Stimulated activated naive CD8-positive, alpha-beta T cell treated with anti-CD3 and anti-CD28 coated beads, Interleukin-15, amount 100 ng/mL, for 72 hours (primary cell): ENCODE results near the gene KIAA1328.
"Not testable (repeated sequence)": the region's sequence is repeated elsewhere in the genome, so short reads cannot be mapped to it uniquely, and the experiment has no call there.

ENCODE experiments used
- ATAC-seq: fragments of 150-1000 bp; cut with Tn5 transposase; 2 replicates; pipeline ENCODE4 v1.10.0; 2021; ENCODE audit warnings: mild to moderate bottlenecking, moderate library complexity
- DNase-seq, 2 donors: peaks; one replicate each; pipeline ENCODE4 v3.0.0; 2021 to 2022
- H3K27ac Mint-ChIP-seq, 2 donors: one replicate each; pipeline ENCODE4 v1.8.0; 2022; ENCODE audit warnings: mild to moderate bottlenecking in 2 of 2, mixed read lengths in 2 of 2, moderate library complexity in 2 of 2
- H3K27me3 Mint-ChIP-seq: one replicate; pipeline ENCODE4 v1.8.0; 2022; ENCODE audit warnings: mixed read lengths
- H3K4me1 Mint-ChIP-seq: one replicate; pipeline ENCODE4 v1.8.0; 2022; ENCODE audit warnings: mild to moderate bottlenecking, mixed read lengths
- H3K4me3 Mint-ChIP-seq, 2 donors: one replicate each; pipeline ENCODE4 v1.8.0; 2022; ENCODE audit warnings: mild to moderate bottlenecking in 2 of 2, mixed read lengths in 2 of 2, moderate library complexity in 1 of 2
- H3K9me3 Mint-ChIP-seq, 2 donors: one replicate each; pipeline ENCODE4 v1.8.0; 2022; ENCODE audit warnings: mixed read lengths in 2 of 2

The KIAA1328 gene

GRCh38 chr18:36813824-36814223 lies 15.1 kb upstream of the KIAA1328 start:
- Mint-ChIP-seq H3K4me3 (no peak overlapping the region), H3K9me3 (no peaks in the 10 kb centered on the region), H3K4me1 (peaks cover 6% of the 10 kb centered on the region), H3K27me3 (no peaks in the 10 kb centered on the region), H3K27ac (peak overlapping the region in 1 of 2 donors; percentile 36)
- DNase-seq (no peak), ATAC-seq (no peak)

GRCh38 chr18:36814994-36815393 lies 13.9 kb upstream of the KIAA1328 start:
- no peak overlapping the region for H3K4me3 Mint-ChIP-seq
- H3K9me3 Mint-ChIP-seq, result no peaks in the 10 kb centered on the region
- ATAC-seq, result no peak
- H3K4me1 Mint-ChIP-seq, result peaks cover 6% of the 10 kb centered on the region
- no peak for DNase-seq
- no peak overlapping the region for H3K27ac Mint-ChIP-seq
- no peaks in the 10 kb centered on the region for H3K27me3 Mint-ChIP-seq

- not testable (repeated sequence) for DNase-seq, H3K4me1 Mint-ChIP-seq, H3K4me3 Mint-ChIP-seq, ATAC-seq, H3K9me3 Mint-ChIP-seq, H3K27me3 Mint-ChIP-seq
- H3K27ac Mint-ChIP-seq, result peak overlapping the region in 1 of 2 donors; percentile 17
Observed at GRCh38 chr18:36816096-36816495, 12.8 kb upstream of the KIAA1328 start.

GRCh38 chr18:36817039-36817438 lies 11.9 kb upstream of the KIAA1328 start:
- peaks cover 6% of the 10 kb centered on the region for H3K4me1 Mint-ChIP-seq
- no peaks in the 10 kb centered on the region for H3K27me3 Mint-ChIP-seq
- no peak overlapping the region for H3K27ac Mint-ChIP-seq
- DNase-seq, result no peak
- no peaks in the 10 kb centered on the region for H3K9me3 Mint-ChIP-seq
- H3K4me3 Mint-ChIP-seq, result no peak overlapping the region
- ATAC-seq, result no peak

GRCh38 chr18:36818652-36819051 lies 10.3 kb upstream of the KIAA1328 start:
- Mint-ChIP-seq H3K9me3 (no peaks in the 10 kb centered on the region), H3K4me3 (no peak overlapping the region), H3K27me3 (no peaks in the 10 kb centered on the region), H3K4me1 (peaks cover 3% of the 10 kb centered on the region), H3K27ac (no peak overlapping the region)
- DNase-seq, result no peak
- ATAC-seq, result no peak

GRCh38 chr18:36819621-36820020 lies 9.3 kb upstream of the KIAA1328 start:
- H3K27ac Mint-ChIP-seq, result no peak overlapping the region
- peaks cover 10% of the 10 kb centered on the region for H3K4me1 Mint-ChIP-seq
- no peaks in the 10 kb centered on the region for H3K27me3 Mint-ChIP-seq
- H3K4me3 Mint-ChIP-seq, result no peak overlapping the region
- ATAC-seq (no peak), DNase-seq (no peak)
- no peaks in the 10 kb centered on the region for H3K9me3 Mint-ChIP-seq

GRCh38 chr18:36821681-36822080 lies 7.2 kb upstream of the KIAA1328 start:
- H3K27ac Mint-ChIP-seq, result no peak overlapping the region
- DNase-seq (no peak), ATAC-seq (no peak)
- H3K4me3 Mint-ChIP-seq, result no peak overlapping the region
- no peaks in the 10 kb centered on the region for H3K27me3 Mint-ChIP-seq
- peaks cover 11% of the 10 kb centered on the region for H3K4me1 Mint-ChIP-seq
- H3K9me3 Mint-ChIP-seq, result no peaks in the 10 kb centered on the region

GRCh38 chr18:36825526-36825925 lies 3.4 kb upstream of the KIAA1328 start:
- Mint-ChIP-seq H3K4me3 (no peak overlapping the region), H3K27me3 (no peaks in the 10 kb centered on the region), H3K9me3 (no peaks in the 10 kb centered on the region), H3K4me1 (peaks cover 36% of the 10 kb centered on the region), H3K27ac (no peak overlapping the region)
- no peak for DNase-seq
- ATAC-seq, result no peak

GRCh38 chr18:36826556-36826955 lies 2.4 kb upstream of the KIAA1328 start:
- Mint-ChIP-seq H3K27me3 (no peaks in the 10 kb centered on the region), H3K27ac (no peak overlapping the region), H3K9me3 (no peaks in the 10 kb centered on the region), H3K4me1 (peaks cover 43% of the 10 kb centered on the region), H3K4me3 (no peak overlapping the region)
- DNase-seq (no peak), ATAC-seq (no peak)

GRCh38 chr18:36828157-36828629 lies 734 bp upstream of the KIAA1328 start:
- ATAC-seq (no peak), DNase-seq (peak in 1 of 2 donors; percentile 26)
- H3K27me3 Mint-ChIP-seq, result no peaks in the 10 kb centered on the region
- H3K4me3 Mint-ChIP-seq, result peak overlapping the region; percentile 87
- peak overlapping the region; percentile 91 to 96 for H3K27ac Mint-ChIP-seq
- no peaks in the 10 kb centered on the region for H3K9me3 Mint-ChIP-seq
- peaks cover 48% of the 10 kb centered on the region for H3K4me1 Mint-ChIP-seq

- Mint-ChIP-seq H3K27ac (peak overlapping the region; percentile 62 to 93), H3K4me3 (peak overlapping the region; percentile 87), H3K27me3 (no peaks in the 10 kb centered on the region), H3K9me3 (no peaks in the 10 kb centered on the region), H3K4me1 (peaks cover 42% of the 10 kb centered on the region)
- ATAC-seq, result no peak
- DNase-seq, result no peak
Observed at GRCh38 chr18:36829362-36830157, 633 bp downstream of the KIAA1328 start.

GRCh38 chr18:36830158-36830495 lies 1.2 kb downstream of the KIAA1328 start:
- Mint-ChIP-seq H3K27ac (no peak overlapping the region), H3K4me1 (peaks cover 40% of the 10 kb centered on the region), H3K9me3 (no peaks in the 10 kb centered on the region), H3K4me3 (peak overlapping the region; percentile 87), H3K27me3 (no peaks in the 10 kb centered on the region)
- DNase-seq (no peak), ATAC-seq (no peak)

- Mint-ChIP-seq H3K27ac (no peak overlapping the region), H3K4me3 (no peak overlapping the region), H3K4me1 (peaks cover 40% of the 10 kb centered on the region), H3K9me3 (no peaks in the 10 kb centered on the region), H3K27me3 (no peaks in the 10 kb centered on the region)
- no peak for ATAC-seq
- DNase-seq, result no peak
Observed at GRCh38 chr18:36831139-36831538, 2.2 kb downstream of the KIAA1328 start.

- Mint-ChIP-seq H3K27me3 (no peaks in the 10 kb centered on the region), H3K4me1 (peaks cover 28% of the 10 kb centered on the region), H3K27ac (no peak overlapping the region), H3K4me3 (no peak overlapping the region), H3K9me3 (no peaks in the 10 kb centered on the region)
- DNase-seq (no peak), ATAC-seq (no peak)
Observed at GRCh38 chr18:36833120-36833519, 4.2 kb downstream of the KIAA1328 start.

- Mint-ChIP-seq H3K9me3 (peaks cover 0 to 3% of the 10 kb centered on the region in 2 donors), H3K27ac (no peak overlapping the region), H3K4me3 (no peak overlapping the region), H3K4me1 (peaks cover 11% of the 10 kb centered on the region), H3K27me3 (no peaks in the 10 kb centered on the region)
- ATAC-seq (no peak), DNase-seq (no peak)
Observed at GRCh38 chr18:36835927-36836326, 7.0 kb downstream of the KIAA1328 start.

GRCh38 chr18:36839835-36840234 lies 10.9 kb downstream of the KIAA1328 start:
- Mint-ChIP-seq H3K27me3 (no peaks in the 10 kb centered on the region), H3K4me3 (no peak overlapping the region), H3K9me3 (peaks cover 0 to 3% of the 10 kb centered on the region in 2 donors), H3K4me1 (no peaks in the 10 kb centered on the region), H3K27ac (no peak overlapping the region)
- ATAC-seq (no peak), DNase-seq (no peak)

GRCh38 chr18:36843199-36843598 lies 14.3 kb downstream of the KIAA1328 start:
- no peaks in the 10 kb centered on the region for H3K4me1 Mint-ChIP-seq
- H3K9me3 Mint-ChIP-seq, result peaks cover 0 to 3% of the 10 kb centered on the region in 2 donors
- H3K27me3 Mint-ChIP-seq, result no peaks in the 10 kb centered on the region
- H3K27ac Mint-ChIP-seq, result no peak overlapping the region
- DNase-seq (no peak), ATAC-seq (no peak)
- no peak overlapping the region for H3K4me3 Mint-ChIP-seq
